Keratinocyte (primary cell): ENCODE data around the gene TICRR.

ENCODE experiments used
- CTCF ChIP-seq, 3 experiments: IDR thresholded peaks in 1 of 3; conservative IDR thresholded peaks in 1 of 3; optimal IDR thresholded peaks in 1 of 3; 2 replicates in 2 of 3; 3 replicates in 1 of 3; pipeline versions ENCODE3 to v1.5.1; 2011; ENCODE audit warnings: low read length in 3 of 3, mild to moderate bottlenecking in 3 of 3, moderate library complexity in 2 of 3, control low read depth in 1 of 3, inconsistent platforms in 1 of 3; ENCODE audit not compliant: insufficient read depth in 2 of 3; ENCODE audit errors: extremely low read depth in 1 of 3
- EZH2 ChIP-seq: IDR thresholded peaks from one replicate; pipeline ENCODE4 v1.6.1; 2012; ENCODE audit warnings: inconsistent platforms, mild to moderate bottlenecking, low read length, moderate library complexity

DNA sequence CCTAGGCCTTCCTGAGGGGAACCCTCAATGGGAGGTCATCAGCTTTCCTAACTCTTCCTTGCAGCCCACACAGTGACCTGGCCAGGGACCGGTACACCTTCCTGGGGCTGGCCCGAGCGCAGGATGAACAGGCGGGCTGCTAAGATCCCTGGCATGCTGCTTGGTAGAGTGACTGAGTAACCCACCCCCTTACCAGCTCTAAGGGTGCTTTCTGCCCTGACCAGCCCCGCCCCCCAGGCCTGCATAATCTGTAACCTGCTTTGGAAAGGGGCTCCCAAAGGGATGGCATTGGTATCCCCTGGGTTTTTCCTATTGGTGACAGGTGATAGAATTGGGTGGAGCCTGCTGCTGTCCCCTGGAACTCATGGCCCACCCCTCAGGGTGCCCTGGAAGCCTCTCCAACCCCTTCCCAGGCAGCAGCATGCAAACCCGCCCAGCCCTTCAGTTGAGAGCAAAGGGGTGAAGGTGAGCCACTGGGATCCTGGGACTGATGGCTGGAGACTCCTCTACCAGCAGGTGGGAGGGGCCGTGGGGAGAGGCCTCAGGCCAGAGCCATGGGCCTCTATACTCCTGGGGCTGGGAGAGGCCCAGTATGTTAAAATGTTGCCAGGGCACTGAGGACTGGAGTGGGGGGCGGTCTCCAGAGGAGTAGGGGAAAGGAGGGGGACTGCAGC is 91.1 kb downstream of the TICRR start:
- TF ChIP-seq EZH2 (no peak), CTCF (optimal IDR thresholded peaks at IDR 0.05 in 1 of 3, IDR thresholded peaks at IDR 0.05 in 1 of 3, conservative IDR thresholded peaks at IDR 0.05 in 1 of 3; ENCODE audit: extremely low read depth in 1 of 3, insufficient read depth in 2 of 3, low read length in 3 of 3) (no peak)
